Hematopoietic multipotent progenitor cell treated with erythropoietin and hydrocortisone succinate and interleukin-3 and kit ligand, for 8 days (in vitro differentiated cells): ENCODE data around the gene DNAH9.
A peak's percentile ranks its signal among the peaks of the same experiment; 100 is the strongest.

Source experiments
- DNase-seq: peaks from one replicate; pipeline ENCODE4 v3.0.0-alpha.2; 2015

Gene DNAH9

GRCh38 chr17:11991461-11991860 is 393.2 kb downstream of the DNAH9 start:
- no peak for DNase-seq

GRCh38 chr17:11996722-11997146 is 398.5 kb downstream of the DNAH9 start:
- peak; percentile 89 for DNase-seq

- DNase-seq: peak; percentile 93
Observed at GRCh38 chr17:11997147-11997971, 399.1 kb downstream of the DNAH9 start, which contains the start of gene ZNF18. ZNF18 (minus strand) TSS chr17:11997475; CDS start chr17:11992829, 4,646 bp downstream.

- DNase-seq: no peak
Observed at GRCh38 chr17:11997972-11998233, 399.6 kb downstream of the DNAH9 start.

- no peak for DNase-seq
Observed at GRCh38 chr17:11999696-12000095, 401.4 kb downstream of the DNAH9 start.

GRCh38 chr17:12007466-12007865 is 409.2 kb downstream of the DNAH9 start:
- DNase-seq: no peak
